NCI-H82 (cell line): ENCODE data around the gene DCTD.

Experiments
- DNase-seq: peaks from one replicate; lab custom pipeline; 2025; lab: John Stamatoyannopoulos, UW

Gene DCTD

DNA sequence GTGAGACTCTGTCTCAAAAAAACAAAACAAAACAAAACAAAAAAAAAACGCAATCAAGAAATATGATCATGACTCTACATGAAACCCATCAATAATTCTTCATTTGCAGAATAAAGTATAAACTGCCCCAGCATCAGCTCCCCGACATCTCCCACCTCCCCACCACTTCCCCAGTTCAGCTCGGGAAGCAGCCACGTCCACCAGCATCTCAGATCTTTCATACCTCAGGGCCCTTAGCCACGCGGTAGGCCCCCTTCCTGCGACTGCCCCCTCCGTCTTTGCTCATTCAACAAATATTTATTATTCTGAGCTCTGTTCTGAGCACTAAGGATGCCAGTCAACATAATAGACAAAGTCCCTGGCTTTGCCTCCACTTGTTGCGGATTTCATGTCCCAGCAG is 45.6 kb downstream of the DCTD start:
- no peak for DNase-seq

DNA sequence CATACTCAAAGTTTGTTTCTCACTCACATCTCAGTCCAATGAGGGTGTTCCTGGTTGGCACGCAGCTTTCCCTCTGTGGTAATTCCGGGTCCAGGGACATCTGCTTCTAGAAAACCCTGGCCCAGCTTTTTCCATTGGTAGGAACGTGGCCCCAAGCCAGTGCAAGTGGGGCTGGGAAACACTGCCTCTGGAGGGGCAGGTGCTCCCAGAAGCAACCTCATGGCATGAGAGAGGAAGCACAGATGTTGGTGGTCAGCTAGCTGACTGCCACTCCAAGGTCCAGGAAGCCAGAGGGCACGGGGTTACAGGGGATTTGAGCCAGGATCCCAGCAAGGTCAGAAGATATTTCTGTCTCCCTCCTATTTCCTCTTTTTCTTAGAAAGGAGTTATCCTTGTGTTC is 47.5 kb downstream of the DCTD start:
- DNase-seq = no peak

DNA sequence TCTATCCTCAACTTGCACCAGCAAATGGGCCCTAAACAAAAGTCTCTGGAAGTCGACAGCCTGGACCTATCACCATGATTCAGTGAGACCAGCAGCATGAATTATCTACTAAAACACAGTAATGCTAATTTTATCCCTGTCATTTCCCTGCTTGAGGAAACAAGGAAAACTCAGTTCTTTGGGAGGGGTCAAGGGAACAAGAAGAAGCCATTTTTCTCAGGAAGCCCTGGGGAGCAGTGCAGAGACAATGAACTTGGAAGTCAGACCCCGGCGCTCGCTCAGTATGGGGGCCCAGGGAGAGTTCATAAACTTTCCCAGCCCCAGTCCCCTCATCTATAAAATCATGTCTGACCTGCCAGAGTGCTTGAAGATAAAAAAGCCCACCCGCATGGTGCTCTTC is 50.4 kb downstream of the DCTD start:
- DNase-seq = no peak

DNA sequence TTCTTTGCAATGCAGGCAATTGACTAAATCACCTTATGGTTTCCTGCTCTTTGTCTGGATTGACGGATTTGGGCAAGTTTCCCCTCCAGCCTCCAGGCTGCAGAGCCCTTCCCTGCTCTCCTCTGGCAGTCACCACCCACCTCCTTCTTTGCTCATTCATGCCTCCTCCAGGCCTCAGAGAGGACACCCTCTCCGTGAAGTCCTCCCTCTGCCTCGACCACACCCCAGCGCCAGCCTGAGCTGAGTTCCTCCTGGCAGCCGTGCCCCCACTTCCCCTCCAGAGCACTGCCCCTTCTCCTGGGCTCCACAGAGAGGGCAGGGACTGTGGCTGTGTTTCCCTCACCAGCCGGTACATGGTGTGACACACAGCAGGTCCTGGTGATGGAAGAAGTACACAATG is 53.7 kb downstream of the DCTD start:
- no peak for DNase-seq

DNA sequence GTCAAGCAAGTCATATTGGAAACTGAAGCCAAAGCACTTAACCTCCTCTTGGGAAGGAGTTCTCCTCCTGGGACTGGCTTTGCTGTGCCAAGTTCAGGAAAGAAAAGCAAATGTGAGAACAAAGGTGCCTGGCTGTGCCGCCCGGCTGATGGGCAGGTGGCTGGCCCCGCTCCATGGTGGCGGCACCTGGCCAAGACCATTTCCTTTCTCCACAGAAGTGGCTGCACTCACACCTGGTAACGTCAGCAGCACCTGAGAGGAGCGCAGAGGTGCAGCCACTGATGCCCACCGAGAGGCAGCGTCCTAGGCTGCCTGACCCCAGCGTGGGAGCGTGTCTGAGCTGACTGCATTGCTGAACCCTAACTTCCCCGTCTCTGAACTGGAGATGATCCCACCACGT is 54.3 kb downstream of the DCTD start:
- no peak for DNase-seq

DNA sequence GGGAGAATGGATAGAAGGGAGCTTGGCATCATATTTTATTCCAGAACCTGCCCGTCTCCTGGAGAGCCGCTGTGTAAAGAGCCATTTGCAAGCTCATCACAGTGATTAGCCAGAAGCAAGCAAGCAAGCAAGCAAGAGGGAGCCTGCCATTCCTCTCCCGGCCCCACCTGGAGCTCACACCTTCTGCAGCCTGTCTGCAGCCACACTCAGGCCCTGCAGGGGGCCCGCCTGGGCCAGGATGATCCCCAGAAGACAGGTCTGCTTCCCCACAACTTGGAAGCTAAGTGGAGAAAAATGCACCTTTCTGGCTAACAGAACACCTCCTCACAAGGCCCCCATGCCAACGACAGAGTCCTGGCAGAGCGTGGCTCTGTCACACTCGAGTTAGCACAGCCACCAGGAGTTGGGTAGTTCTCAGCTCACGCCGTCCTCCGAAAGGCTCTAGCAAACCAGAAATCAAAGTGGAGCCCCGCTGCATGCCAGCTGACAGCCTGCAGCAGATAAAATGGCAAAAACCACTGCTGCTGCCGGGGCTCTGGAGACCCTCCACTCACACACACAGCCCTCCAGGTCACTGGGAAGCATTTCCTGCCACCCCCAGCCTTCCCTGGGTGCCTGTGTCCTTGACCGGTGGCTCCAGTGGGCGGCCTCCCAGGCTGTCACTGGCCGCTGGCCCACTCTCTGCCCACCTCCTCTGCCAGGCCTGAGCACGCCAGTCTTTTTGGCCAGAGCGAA is 54.9 kb downstream of the DCTD start:
- no peak for DNase-seq

DNA sequence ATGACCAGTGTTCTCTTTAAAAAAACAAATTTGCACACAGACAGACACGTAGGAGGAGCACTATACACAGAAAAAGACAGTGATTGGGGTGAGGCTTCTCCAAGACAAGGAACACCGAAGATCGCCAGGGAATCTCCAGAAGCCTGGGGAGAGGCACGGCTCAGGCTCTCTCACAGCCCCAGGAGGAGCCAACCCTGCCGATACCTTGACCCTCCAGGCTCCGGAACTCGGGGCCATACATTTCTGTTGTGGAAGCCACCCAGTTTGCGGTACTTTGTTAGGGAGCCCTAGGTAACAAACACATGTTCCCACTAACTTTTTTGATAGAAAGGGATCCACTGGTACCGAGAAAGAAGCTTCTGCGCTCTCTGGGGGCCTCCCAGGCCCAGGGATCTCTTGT is 55.8 kb downstream of the DCTD start:
- DNase-seq = no peak

DNA sequence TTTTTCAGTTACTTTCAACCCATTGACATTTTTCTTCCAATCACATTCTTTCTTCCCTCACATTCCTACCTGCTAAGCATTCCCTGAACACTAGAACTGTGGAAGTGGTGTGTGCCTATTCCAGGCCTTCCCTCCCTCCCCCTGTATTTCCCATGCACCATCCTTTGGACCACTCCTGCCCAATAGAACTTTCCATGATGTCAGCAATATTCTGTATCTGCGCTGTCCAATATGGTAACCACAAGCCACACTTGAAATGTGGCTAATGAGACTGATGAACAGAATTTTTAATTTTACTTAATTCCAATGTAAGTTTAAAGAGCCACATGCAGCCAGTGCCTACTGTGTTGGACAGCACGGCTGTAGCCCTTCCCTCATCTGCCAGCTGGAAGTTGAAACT is 57.5 kb downstream of the DCTD start:
- DNase-seq = no peak

DNA sequence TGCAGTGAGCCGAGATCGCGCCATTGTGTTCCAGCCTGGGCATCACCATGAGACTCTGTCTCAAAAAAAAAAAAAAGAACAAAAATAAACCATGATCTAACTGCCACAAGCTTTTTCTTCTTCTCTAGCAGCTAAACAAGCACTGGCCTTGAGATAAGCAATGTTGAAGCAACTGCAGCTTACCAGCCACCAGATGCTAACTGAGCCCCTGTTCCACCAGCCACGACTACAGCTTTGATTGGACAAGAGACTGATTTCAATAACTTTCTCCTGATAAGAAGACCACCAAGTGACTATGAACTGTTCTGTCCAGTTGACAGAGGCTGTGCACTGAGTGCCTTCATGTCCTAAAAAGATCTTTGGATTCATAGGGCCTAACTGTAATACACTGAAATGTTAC is 58.5 kb downstream of the DCTD start:
- DNase-seq = no peak

DNA sequence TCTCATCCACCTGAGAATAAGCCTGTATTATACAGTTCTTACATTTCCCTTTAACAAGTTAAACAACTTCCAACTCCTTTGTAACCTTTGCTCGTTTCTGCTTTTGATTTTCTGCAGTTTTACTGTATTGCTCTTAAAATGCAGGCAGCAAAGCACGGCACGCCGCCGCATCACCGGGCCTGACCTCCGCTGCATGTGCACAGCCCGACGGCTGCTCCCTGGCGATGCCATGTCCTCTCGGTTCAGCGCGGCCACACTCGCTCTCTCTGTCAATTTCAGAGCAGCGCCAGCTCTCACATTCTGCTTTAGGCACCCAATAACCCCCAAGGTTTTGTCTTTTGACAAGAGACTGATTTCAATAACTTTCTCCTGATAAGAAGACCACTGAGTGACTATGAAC is 60.3 kb downstream of the DCTD start:
- no peak for DNase-seq

DNA sequence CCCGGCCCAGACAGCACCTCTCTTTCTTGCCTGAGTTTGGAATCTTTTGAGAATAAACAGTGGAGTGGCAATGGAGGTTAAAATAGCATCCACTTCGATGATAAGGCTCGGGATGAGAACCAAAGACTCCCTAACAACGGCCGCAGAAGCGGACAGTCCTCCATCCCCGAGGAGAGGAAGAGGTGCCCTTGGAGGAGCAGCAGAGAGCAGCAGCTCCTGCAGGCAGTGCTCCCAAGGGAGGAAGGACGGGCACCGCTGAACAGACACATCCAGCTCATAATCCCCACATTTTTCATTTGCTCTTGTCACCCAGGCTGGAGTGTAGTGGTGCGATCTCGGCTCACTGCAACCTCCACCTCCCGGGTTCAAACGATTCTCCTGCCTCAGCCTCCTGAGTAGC is 61.3 kb downstream of the DCTD start:
- DNase-seq = no peak

DNA sequence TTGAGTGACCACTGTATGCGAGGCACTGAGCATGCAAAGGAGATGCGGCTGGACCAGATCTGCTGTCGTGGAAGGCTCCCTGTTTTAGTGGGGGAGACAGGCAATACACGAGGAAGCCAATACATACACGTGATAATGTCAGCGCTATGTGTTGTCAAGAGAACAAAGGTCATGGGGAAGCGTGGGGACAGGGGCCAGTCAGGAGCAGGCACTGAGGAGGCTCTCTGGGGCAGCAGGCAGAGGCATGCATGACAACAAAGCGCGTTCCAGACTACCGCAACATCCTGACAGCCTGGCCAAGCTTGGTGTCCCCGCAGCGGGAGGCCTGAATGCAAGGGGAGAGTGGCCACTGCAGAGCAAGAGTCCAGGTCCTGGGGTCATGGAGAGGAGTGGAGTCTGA is 61.9 kb downstream of the DCTD start:
- no peak for DNase-seq

DNA sequence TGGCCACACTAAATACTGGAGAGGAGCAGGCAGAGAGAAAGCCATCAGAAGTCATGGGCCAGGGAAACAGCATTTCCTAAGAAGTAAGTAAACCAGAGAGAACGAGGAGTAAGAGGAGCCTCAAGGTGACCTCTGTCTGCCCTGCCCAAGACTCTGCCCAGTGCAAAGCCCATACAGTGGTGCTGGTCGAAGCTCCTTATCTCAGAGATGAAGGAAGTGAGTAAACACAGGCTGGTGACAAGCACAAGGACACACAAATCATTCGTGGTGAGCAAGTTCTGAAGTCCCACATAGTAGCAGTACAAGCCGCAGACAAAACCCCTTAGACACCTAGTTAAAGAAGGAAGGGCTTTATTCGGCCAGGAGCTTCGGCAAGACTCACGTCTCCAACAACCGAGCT is 62.7 kb downstream of the DCTD start:
- no peak for DNase-seq

DNA sequence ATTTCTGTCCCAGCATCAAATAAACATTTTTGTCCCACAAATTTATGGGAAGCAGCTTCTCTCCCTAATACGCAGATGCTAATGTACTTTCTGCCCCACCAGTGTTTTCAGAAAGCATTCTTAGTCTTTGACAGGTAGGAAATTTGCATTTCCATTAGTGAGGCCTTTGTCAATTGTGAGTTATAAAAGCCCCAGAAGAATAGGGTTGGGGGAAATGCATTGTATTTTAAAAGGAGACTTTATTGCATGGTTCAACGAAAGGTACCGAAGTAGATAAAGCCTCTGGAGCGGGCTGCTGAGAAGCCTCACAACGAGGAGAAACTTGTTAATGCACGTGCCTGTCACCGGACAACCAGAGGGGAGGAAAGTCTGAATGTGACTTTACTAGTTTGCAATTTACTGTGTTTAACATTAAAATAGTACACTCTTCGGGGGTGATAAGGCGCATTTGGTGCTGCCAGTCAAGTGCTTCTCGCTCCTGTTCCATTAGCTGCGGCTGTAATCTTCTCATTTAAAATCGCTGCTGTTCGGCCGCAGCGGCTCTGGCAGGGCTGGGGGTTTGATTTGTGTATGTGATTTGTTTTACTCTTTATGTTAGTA is 63.4 kb downstream of the DCTD start:
- no peak for DNase-seq

DNA sequence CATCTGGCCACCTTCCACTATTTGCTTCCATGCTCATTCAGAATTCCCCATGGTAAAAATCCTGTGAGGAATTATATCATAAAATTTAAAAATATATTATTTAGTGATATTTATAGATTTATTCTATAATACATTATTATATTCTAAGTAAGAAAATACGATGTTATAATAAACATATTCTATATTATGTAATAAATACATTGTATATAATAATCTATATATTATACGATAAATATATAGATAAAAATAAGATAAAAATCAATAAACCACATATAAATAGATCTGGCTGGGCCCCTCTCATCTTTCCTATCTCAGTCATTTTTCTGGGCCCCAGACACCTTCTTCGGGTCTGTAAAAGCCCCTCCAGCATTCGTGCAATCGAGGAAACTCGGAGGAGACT is 68.5 kb downstream of the DCTD start:
- DNase-seq = no peak

DNA sequence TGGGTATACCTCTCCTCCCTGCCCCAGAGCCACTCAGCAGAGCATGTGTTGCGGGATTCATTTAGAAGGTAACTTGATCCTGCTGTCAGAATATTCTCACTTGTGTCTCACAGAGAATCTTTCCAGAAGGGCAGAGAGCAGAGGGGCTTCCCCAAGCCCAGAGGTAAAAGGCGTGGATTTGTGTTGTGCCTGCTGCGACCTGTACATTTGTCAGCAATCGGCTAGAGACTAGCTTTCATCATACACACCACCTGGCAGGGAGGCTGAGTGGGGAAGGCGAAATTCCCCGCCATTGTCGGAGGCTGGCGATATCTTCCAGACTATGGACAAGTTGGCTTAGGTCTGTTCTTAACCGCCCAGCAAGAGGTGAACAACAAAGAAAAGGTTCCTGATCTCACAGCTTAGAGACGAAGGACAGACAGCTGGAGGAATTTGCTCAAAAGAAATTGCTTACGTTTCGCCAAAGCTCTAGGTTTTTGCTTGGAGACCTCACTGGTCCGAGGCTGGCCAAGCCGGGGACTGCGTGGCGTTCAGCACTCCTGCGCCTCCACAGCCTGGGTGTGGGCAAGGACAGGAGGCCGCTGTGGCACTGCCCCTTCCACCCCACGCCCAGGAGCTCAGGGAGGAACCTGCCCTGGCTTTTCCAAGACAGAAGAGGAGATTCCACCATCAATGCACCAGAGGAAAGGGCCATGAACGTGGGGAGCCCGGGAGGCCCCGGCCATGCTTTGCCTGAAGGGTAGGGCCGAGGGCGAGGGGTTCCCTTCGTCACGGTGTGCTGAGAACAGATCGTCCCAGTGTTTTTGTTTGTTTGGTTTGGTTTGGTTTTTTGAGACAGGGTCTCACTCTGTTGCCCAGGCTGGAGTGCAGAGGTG is 69.4 kb downstream of the DCTD start:
- no peak for DNase-seq

DNA sequence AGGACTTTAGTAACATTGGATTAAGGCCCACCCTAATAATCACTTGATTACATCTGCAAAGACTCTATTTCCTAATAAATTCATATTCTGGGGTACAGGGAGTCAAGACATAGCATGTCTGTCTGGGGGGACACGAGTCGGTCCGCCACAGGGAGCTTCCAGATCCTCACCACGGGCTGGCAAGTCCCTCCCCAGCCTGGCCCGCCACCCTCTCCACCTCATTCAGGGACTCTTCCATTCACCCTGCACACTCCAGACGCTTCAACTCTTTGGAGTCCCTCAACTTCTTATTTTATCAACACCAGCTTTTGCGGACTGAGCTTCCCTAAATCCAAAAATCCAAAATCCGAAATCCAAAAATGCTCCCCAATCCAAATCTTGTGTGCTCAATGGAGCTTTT is 71.2 kb downstream of the DCTD start:
- DNase-seq = no peak

DNA sequence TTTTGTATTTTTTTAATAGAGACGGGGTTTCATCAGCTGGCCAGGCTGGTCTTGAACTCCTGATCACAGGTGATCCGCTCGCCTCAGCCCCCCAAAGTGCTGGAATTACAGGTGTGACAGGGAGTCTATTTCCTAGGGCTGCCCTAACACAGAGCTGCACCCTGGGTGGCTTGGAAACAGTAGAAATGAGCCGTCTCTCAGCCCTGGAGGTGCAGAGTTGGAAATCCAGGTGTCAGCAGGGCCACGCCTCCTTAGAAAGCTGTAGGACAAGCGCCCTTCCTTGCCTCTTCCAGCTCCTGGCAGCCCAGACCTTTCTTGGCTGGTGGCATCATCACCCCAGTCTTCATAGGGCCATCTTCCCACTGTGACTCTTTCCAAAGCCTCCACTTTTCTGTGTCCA is 71.6 kb downstream of the DCTD start:
- DNase-seq = no peak

DNA sequence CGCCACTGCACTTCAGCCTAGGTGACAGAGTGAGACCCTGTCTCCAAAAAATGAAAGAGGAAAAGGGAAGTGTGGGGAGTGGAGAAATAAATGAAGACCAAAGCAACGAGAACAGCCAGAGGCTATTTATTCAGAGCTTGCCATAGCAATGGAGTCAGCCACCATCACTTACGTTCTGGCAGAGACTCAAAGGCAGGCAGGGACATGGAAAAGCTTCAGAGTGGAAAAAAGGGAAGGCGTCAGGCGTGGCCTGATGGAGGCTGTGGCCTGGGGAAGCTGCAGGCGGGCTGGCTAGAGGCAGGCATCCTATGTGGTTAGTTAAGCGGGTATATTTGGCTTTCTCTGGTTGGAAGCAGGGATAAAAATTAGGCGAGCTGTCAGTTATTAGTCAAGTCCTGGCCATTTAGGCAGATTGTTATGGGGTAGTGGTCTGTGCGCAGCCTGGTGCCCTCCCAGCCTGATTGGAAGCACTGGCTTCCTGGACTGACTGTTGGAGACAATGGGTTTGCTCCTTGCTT is 73.3 kb downstream of the DCTD start:
- DNase-seq = no peak

DNA sequence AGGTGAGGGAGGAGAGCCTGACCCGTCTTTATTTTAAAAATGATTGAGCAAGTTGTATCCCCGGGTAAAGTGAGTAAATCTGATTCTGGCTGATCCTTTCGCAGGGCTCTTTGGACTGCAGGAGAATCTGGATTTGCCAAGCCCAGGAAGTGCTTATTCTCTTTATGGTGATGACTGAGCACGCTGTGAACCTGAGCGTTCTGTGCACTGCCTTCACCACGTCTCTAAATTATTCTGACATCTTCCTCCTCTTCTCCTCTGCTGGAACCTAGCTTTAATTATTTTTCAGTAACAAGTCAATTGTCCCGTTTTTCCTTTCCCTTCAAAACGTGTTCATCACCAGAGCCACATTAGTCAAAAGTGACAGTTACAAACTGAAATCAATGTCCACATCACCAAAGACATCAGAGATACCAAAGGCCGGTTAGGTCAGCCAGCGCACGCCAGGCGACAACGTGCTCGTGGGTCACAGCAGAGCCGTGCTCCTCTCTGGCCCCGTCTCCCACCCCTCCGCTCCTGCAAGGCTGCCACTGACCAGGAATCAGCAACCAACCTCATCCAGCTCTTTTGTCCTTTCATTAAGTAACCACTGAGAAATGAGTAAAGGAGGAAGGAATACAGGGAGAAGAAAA is 74.3 kb downstream of the DCTD start:
- no peak for DNase-seq

DNA sequence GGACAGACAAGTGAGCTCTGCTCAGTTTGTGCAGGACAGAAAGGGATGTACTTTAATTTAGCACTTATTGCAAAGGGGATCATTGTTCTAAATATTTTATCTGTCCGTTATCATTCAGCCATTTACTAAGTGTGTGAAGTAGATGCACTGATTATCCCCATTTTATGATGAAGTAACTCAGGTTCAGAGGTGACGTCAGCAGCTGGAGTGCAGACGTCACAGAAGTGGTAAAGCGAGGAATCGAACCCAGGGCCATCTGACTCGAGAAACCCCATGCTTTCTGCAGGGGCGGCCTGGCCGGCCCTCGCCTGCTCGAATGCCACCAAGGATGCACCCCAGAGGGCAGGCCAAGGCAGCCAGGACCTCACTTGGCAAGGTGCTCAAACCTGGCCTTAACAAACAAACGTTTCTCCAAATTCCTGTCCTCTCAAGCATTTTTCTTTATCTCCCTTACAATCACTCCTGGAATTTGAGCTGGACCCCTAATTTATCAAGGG is 75.0 kb downstream of the DCTD start:
- DNase-seq = no peak

DNA sequence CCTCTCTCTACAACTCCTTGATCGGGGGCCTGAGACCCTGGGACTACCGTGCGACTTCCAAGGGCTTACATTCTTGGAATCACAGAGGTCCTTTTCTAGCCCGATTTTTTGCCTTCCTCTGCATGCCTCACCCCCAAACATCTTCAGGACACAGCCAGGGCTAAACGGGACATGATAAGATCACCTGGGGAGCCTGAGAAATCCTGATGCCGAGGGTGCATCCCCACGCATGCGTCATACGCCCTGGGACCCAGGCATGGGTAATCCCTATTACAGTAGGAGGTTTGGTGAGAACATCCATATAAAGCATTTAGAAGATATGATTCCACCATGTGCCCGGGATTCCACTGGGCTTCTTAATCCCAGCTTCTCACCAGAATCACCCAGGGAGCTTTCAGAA is 77.1 kb downstream of the DCTD start:
- no peak for DNase-seq
